ENCODE data around the gene KAZN.

KAZN gene

GRCh38 chr1:14820295-14821085 lies 222.0 kb downstream of the KAZN start:
- DNase-seq: no peak
- Histone ChIP-seq H2AK5ac (ENCODE audit: low read length, severe bottlenecking) (no peak overlapping the region), H3K14ac (ENCODE audit: low read length in 2 of 2) (no peak overlapping the region), H2AFZ (ENCODE audit: low read depth, low read length) (no peak overlapping the region), H2BK5ac (ENCODE audit: low read depth, low read length, poor library complexity, severe bottlenecking) (no peak overlapping the region), H2BK12ac (ENCODE audit: low read length in 2 of 2) (no peak overlapping the region), H2BK120ac (ENCODE audit: low read depth, low read length) (no peak overlapping the region), H4K8ac (ENCODE audit: low read length) (no peak overlapping the region), H3K4ac (ENCODE audit: low read depth in 1 of 2, low read length in 2 of 2) (no peak overlapping the region), H4K91ac (ENCODE audit: low read length) (no peak overlapping the region), H3K36me3 (ENCODE audit: control insufficient read depth in 1 of 2, insufficient read depth in 2 of 2, low read depth in 1 of 2, low read length in 2 of 2) (peaks cover 0 to 3% of the 10 kb centered on the region in 2 experiments), H3K4me2 (ENCODE audit: low read length, poor library complexity, severe bottlenecking) (no peak overlapping the region), H3K4me1 (ENCODE audit: control insufficient read depth, insufficient read depth, low read depth, low read length) (no peaks in the 10 kb centered on the region), H3K79me1 (replicated peaks; ENCODE audit: low read length, poor library complexity, severe bottlenecking) (no peaks in the 10 kb centered on the region), H3K23ac (ENCODE audit: low read length in 2 of 2) (no peak overlapping the region), H2BK15ac (ENCODE audit: low read depth, poor library complexity, severe bottlenecking) (no peak overlapping the region), H3K9ac (ENCODE audit: low read length) (no peak overlapping the region), H3K27ac (ENCODE audit: low read length, poor library complexity, severe bottlenecking) (no peak overlapping the region), H3K27me3 (ENCODE audit: control insufficient read depth in 1 of 2, insufficient read depth in 1 of 2, low read length in 2 of 2) (no peaks in the 10 kb centered on the region), H3K4me3 (ENCODE audit: insufficient read depth in 1 of 2, low read depth in 1 of 2, low read length in 2 of 2) (no peak overlapping the region), H3K9me3 (ENCODE audit: control insufficient read depth, low read length) (peaks cover 9% of the 10 kb centered on the region), H3K18ac (ENCODE audit: low read depth in 1 of 2, low read length in 2 of 2) (no peak overlapping the region)
- WGBS: 90% methylated on average over 18 of the region's 18 CpGs

GRCh38 chr1:14822493-14822892 lies 224.0 kb downstream of the KAZN start:
- no peak overlapping the region for H3K9ac ChIP-seq (ENCODE audit: low read length)
- no peak overlapping the region for H4K8ac ChIP-seq (ENCODE audit: low read length)
- H4K91ac ChIP-seq (ENCODE audit: low read length): peak overlapping the region; percentile 58
- H2BK12ac ChIP-seq (ENCODE audit: low read length in 2 of 2): no peak overlapping the region
- H3K27me3 ChIP-seq (ENCODE audit: control insufficient read depth in 1 of 2, insufficient read depth in 1 of 2, low read length in 2 of 2): no peaks in the 10 kb centered on the region
- H3K27ac ChIP-seq (ENCODE audit: low read length, poor library complexity, severe bottlenecking): no peak overlapping the region
- no peak overlapping the region for H3K4me2 ChIP-seq (ENCODE audit: low read length, poor library complexity, severe bottlenecking)
- H3K9me3 ChIP-seq (ENCODE audit: control insufficient read depth, low read length): no peaks in the 10 kb centered on the region
- no peak overlapping the region for H3K4ac ChIP-seq (ENCODE audit: low read depth in 1 of 2, low read length in 2 of 2)
- WGBS: 90% methylated on average over 14 of the region's 14 CpGs
- H2BK5ac ChIP-seq (ENCODE audit: low read depth, low read length, poor library complexity, severe bottlenecking): no peak overlapping the region
- no peak overlapping the region for H3K23ac ChIP-seq (ENCODE audit: low read length in 2 of 2)
- DNase-seq: no peak
- no peaks in the 10 kb centered on the region for H3K79me1 ChIP-seq (replicated peaks; ENCODE audit: low read length, poor library complexity, severe bottlenecking)
- no peak overlapping the region for H2BK120ac ChIP-seq (ENCODE audit: low read depth, low read length)
- H3K4me3 ChIP-seq (ENCODE audit: insufficient read depth in 1 of 2, low read depth in 1 of 2, low read length in 2 of 2): no peak overlapping the region
- H2AFZ ChIP-seq (ENCODE audit: low read depth, low read length): no peak overlapping the region
- no peak overlapping the region for H2BK15ac ChIP-seq (ENCODE audit: low read depth, poor library complexity, severe bottlenecking)
- peaks cover 0 to 3% of the 10 kb centered on the region in 2 experiments for H3K36me3 ChIP-seq (ENCODE audit: control insufficient read depth in 1 of 2, insufficient read depth in 2 of 2, low read depth in 1 of 2, low read length in 2 of 2)
- H3K4me1 ChIP-seq (ENCODE audit: control insufficient read depth, insufficient read depth, low read depth, low read length): no peaks in the 10 kb centered on the region
- no peak overlapping the region for H3K18ac ChIP-seq (ENCODE audit: low read depth in 1 of 2, low read length in 2 of 2)
- H3K14ac ChIP-seq (ENCODE audit: low read length in 2 of 2): no peak overlapping the region
- H2AK5ac ChIP-seq (ENCODE audit: low read length, severe bottlenecking): no peak overlapping the region

GRCh38 chr1:14822996-14823395 lies 224.5 kb downstream of the KAZN start:
- H4K8ac ChIP-seq (ENCODE audit: low read length): no peak overlapping the region
- H3K9ac ChIP-seq (ENCODE audit: low read length): no peak overlapping the region
- peak overlapping the region in 1 of 2 experiments; percentile 40 for H3K23ac ChIP-seq (ENCODE audit: low read length in 2 of 2)
- no peak overlapping the region for H3K14ac ChIP-seq (ENCODE audit: low read length in 2 of 2)
- H2BK120ac ChIP-seq (ENCODE audit: low read depth, low read length): no peak overlapping the region
- peaks cover 0 to 3% of the 10 kb centered on the region in 2 experiments for H3K36me3 ChIP-seq (ENCODE audit: control insufficient read depth in 1 of 2, insufficient read depth in 2 of 2, low read depth in 1 of 2, low read length in 2 of 2)
- no peak for DNase-seq
- H3K9me3 ChIP-seq (ENCODE audit: control insufficient read depth, low read length): no peaks in the 10 kb centered on the region
- no peak overlapping the region for H4K91ac ChIP-seq (ENCODE audit: low read length)
- H3K4me1 ChIP-seq (ENCODE audit: control insufficient read depth, insufficient read depth, low read depth, low read length): no peaks in the 10 kb centered on the region
- no peak overlapping the region for H3K4me2 ChIP-seq (ENCODE audit: low read length, poor library complexity, severe bottlenecking)
- H3K27me3 ChIP-seq (ENCODE audit: control insufficient read depth in 1 of 2, insufficient read depth in 1 of 2, low read length in 2 of 2): no peaks in the 10 kb centered on the region
- H2BK5ac ChIP-seq (ENCODE audit: low read depth, low read length, poor library complexity, severe bottlenecking): no peak overlapping the region
- H2AFZ ChIP-seq (ENCODE audit: low read depth, low read length): no peak overlapping the region
- no peak overlapping the region for H3K4me3 ChIP-seq (ENCODE audit: insufficient read depth in 1 of 2, low read depth in 1 of 2, low read length in 2 of 2)
- no peak overlapping the region for H3K27ac ChIP-seq (ENCODE audit: low read length, poor library complexity, severe bottlenecking)
- H2AK5ac ChIP-seq (ENCODE audit: low read length, severe bottlenecking): no peak overlapping the region
- 93% methylated on average over 14 of the region's 14 CpGs for WGBS
- no peak overlapping the region for H3K18ac ChIP-seq (ENCODE audit: low read depth in 1 of 2, low read length in 2 of 2)
- H2BK15ac ChIP-seq (ENCODE audit: low read depth, poor library complexity, severe bottlenecking): no peak overlapping the region
- peak overlapping the region in 1 of 2 experiments; percentile 18 for H2BK12ac ChIP-seq (ENCODE audit: low read length in 2 of 2)
- no peaks in the 10 kb centered on the region for H3K79me1 ChIP-seq (replicated peaks; ENCODE audit: low read length, poor library complexity, severe bottlenecking)
- H3K4ac ChIP-seq (ENCODE audit: low read depth in 1 of 2, low read length in 2 of 2): no peak overlapping the region

DNA sequence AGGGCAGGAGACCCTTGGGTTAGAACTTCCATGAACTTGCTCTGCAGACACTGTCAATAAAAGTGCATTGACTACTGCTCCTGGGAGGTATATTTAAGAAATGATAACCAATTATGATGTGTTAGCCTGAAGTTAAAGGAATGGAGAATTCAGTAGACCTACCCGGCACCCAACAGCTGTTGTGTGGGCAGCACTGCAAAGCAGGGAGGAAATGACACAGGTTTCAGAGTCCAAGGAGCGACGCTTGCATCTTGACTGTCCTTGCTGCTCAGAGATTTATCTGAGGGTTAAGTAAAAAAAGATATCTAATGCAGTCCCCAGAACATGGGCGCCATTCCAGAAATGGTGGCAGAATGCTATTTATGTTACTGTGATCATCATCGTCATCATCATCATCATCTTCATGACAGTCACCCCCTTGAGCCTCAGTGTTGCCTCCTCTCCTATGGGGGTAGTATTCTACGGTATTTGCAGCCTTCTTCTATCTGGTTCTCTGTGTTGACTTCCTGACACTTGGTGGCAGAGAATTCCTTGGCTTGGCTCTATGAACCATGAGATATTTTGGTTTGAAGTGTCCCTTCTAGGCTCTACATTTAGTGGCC lies 225.9 kb downstream of the KAZN start:
- H3K27ac ChIP-seq (ENCODE audit: low read length, poor library complexity, severe bottlenecking): no peak overlapping the region
- H2AK5ac ChIP-seq (ENCODE audit: low read length, severe bottlenecking): no peak overlapping the region
- H4K91ac ChIP-seq (ENCODE audit: low read length): no peak overlapping the region
- no peak overlapping the region for H3K4me2 ChIP-seq (ENCODE audit: low read length, poor library complexity, severe bottlenecking)
- H3K4ac ChIP-seq (ENCODE audit: low read depth in 1 of 2, low read length in 2 of 2): no peak overlapping the region
- H3K79me1 ChIP-seq (replicated peaks; ENCODE audit: low read length, poor library complexity, severe bottlenecking): no peaks in the 10 kb centered on the region
- H3K36me3 ChIP-seq (ENCODE audit: control insufficient read depth in 1 of 2, insufficient read depth in 2 of 2, low read depth in 1 of 2, low read length in 2 of 2): peaks cover 0 to 3% of the 10 kb centered on the region in 2 experiments
- H3K14ac ChIP-seq (ENCODE audit: low read length in 2 of 2): no peak overlapping the region
- H2BK12ac ChIP-seq (ENCODE audit: low read length in 2 of 2): peak overlapping the region in 1 of 2 experiments; percentile 50
- H2BK5ac ChIP-seq (ENCODE audit: low read depth, low read length, poor library complexity, severe bottlenecking): no peak overlapping the region
- no peaks in the 10 kb centered on the region for H3K27me3 ChIP-seq (ENCODE audit: control insufficient read depth in 1 of 2, insufficient read depth in 1 of 2, low read length in 2 of 2)
- H3K18ac ChIP-seq (ENCODE audit: low read depth in 1 of 2, low read length in 2 of 2): peak overlapping the region in 1 of 2 experiments; percentile 21
- H3K23ac ChIP-seq (ENCODE audit: low read length in 2 of 2): no peak overlapping the region
- no peak overlapping the region for H2AFZ ChIP-seq (ENCODE audit: low read depth, low read length)
- WGBS: 87% methylated on average over 5 of the region's 6 CpGs
- H2BK15ac ChIP-seq (ENCODE audit: low read depth, poor library complexity, severe bottlenecking): no peak overlapping the region
- peaks cover 3% of the 10 kb centered on the region for H3K9me3 ChIP-seq (ENCODE audit: control insufficient read depth, low read length)
- no peak for DNase-seq
- H2BK120ac ChIP-seq (ENCODE audit: low read depth, low read length): no peak overlapping the region
- H4K8ac ChIP-seq (ENCODE audit: low read length): no peak overlapping the region
- H3K4me3 ChIP-seq (ENCODE audit: insufficient read depth in 1 of 2, low read depth in 1 of 2, low read length in 2 of 2): no peak overlapping the region
- H3K4me1 ChIP-seq (ENCODE audit: control insufficient read depth, insufficient read depth, low read depth, low read length): no peaks in the 10 kb centered on the region
- no peak overlapping the region for H3K9ac ChIP-seq (ENCODE audit: low read length)
